Thyroid gland (tissue), 4 donors: ENCODE measurements around the gene SEC61B. TPM values are rescaled to one million over a fixed set of nuclear protein-coding genes. Genes with fewer than 3 reads are reported as not detected.
"Not testable (repeated sequence)": the region's sequence is repeated elsewhere in the genome, so short reads cannot be mapped to it uniquely, and the experiment has no call there.

ENCODE experiments used
- DNase-seq, 2 donors: peaks; one replicate each; pipeline ENCODE4 v3.0.0-alpha.2; 2019
- H3K27ac ChIP-seq, 3 donors: fragments of 200-600 bp; sonication (generic); 1 replicate in 2 of 3; 2 replicates in 1 of 3; pipeline ENCODE4 v1.5.1; 2016 to 2019; ENCODE audit warnings: mild to moderate bottlenecking in 1 of 3, moderate library complexity in 1 of 3
- H3K27me3 ChIP-seq: fragments of 200-600 bp; sonication (generic); one replicate; pipeline ENCODE4 v1.5.1; 2019
- H3K36me3 ChIP-seq, 2 donors: fragments of 200-600 bp; sonication (generic); one replicate each; pipeline ENCODE4 v1.5.1; 2016 to 2019
- H3K4me1 ChIP-seq, 2 donors: fragments of 200-600 bp; sonication (generic); one replicate each; pipeline ENCODE4 v1.5.1; 2017 to 2019
- H3K4me3 ChIP-seq, 3 donors: fragments of 200-600 bp; sonication (generic); replicated peaks in 1 of 3; 1 replicate in 2 of 3; 2 replicates in 1 of 3; pipeline ENCODE4 v1.5.1; 2016; ENCODE audit warnings: mild to moderate bottlenecking in 1 of 3
- H3K9me3 ChIP-seq: fragments of 200-600 bp; sonication (generic); one replicate; pipeline ENCODE4 v1.5.1; 2017
- CTCF ChIP-seq, 6 experiments: fragments of 200-600 bp in 3 of 6; fragments of 450-650 bp in 3 of 6; sonication (generic) in 3 of 6; IDR thresholded peaks; one replicate each; pipeline ENCODE4 v1.5.1; 2016 to 2019; ENCODE audit warnings: antibody characterized with exemption in 6 of 6, mild to moderate bottlenecking in 2 of 6, inconsistent platforms in 1 of 6, moderate library complexity in 1 of 6
- POLR2A ChIP-seq, 2 donors: fragments of 450-650 bp; IDR thresholded peaks; one replicate each; pipeline ENCODE4 v1.6.1; 2017; ENCODE audit warnings: antibody characterized with exemption in 2 of 2, mild to moderate bottlenecking in 2 of 2, moderate library complexity in 1 of 2
- WGBS, 2 donors: methylation state at CpG; one replicate each; pipeline ENCODE4 v1.1.5; 2017; 5-methylcytosine and 5-hydroxymethylcytosine counted together
- intact Hi-C: fragments of 100-400 bp; cut with DNase I; formaldehyde crosslinking; loops from one replicate; pipeline ENCODE4 v1.15.1; 2023
- total RNA-seq, 4 donors: library from RNA; depleted of rRNA; stranded (reverse); fragments of >200 nt; gene quantifications; one replicate each; pipeline ENCODE4 v1.2.3, GENCODE V29; 2016

SEC61B gene
- total RNA-seq, 4 donors from 2014 or later, result 88.3 to 203 (median 130) TPM

GRCh38 chr9:99235926-99236634 is 14.0 kb downstream of the SEC61B start:
- no peaks in the 10 kb centered on the region for H3K9me3 ChIP-seq
- intact Hi-C loops, result no loop called here
- peaks cover 9 to 18% of the 10 kb centered on the region in 2 donors for H3K36me3 ChIP-seq
- H3K4me1 ChIP-seq, result no peaks in the 10 kb centered on the region
- 87 to 95% methylated on average over 7 of the region's 7 CpGs for WGBS, 2 donors
- H3K27me3 ChIP-seq, result no peaks in the 10 kb centered on the region
- TF ChIP-seq CTCF (IDR thresholded peaks at IDR 0.05), result no peak
- TF ChIP-seq POLR2A (IDR thresholded peaks at IDR 0.05), result no peak
- no peak overlapping the region for H3K4me3 ChIP-seq
- no peak for DNase-seq
- H3K27ac ChIP-seq, result no peak overlapping the region

- Histone ChIP-seq H3K9me3 (no peaks in the 10 kb centered on the region), H3K4me1 (no peaks in the 10 kb centered on the region), H3K27me3 (no peaks in the 10 kb centered on the region), H3K36me3 (peaks cover 6 to 8% of the 10 kb centered on the region in 2 donors), H3K27ac (no peak overlapping the region), H3K4me3 (no peak overlapping the region)
- DNase-seq, result no peak
- no peak for TF ChIP-seq CTCF (IDR thresholded peaks at IDR 0.05)
- intact Hi-C loops, result no loop called here
Observed at GRCh38 chr9:99237356-99237755, 15.3 kb downstream of the SEC61B start.

- H3K27ac ChIP-seq, H3K36me3 ChIP-seq, H3K4me3 ChIP-seq, DNase-seq, intact Hi-C loops, H3K27me3 ChIP-seq, H3K4me1 ChIP-seq, H3K9me3 ChIP-seq: not testable (repeated sequence)
- WGBS, 2 donors, result 95 to 96% methylated on average over 4 of the region's 4 CpGs
Observed at GRCh38 chr9:99237849-99238248, 15.8 kb downstream of the SEC61B start.

GRCh38 chr9:99238331-99238730 is 16.2 kb downstream of the SEC61B start:
- DNase-seq, result no peak
- no peaks in the 10 kb centered on the region for H3K4me1 ChIP-seq
- intact Hi-C loops, result no loop called here
- no peaks in the 10 kb centered on the region for H3K27me3 ChIP-seq
- H3K27ac ChIP-seq, result no peak overlapping the region
- no peak overlapping the region for H3K4me3 ChIP-seq
- peaks cover 3 to 6% of the 10 kb centered on the region in 2 donors for H3K36me3 ChIP-seq
- H3K9me3 ChIP-seq, result no peaks in the 10 kb centered on the region
- TF ChIP-seq POLR2A (IDR thresholded peaks at IDR 0.05) (no peak), CTCF (IDR thresholded peaks at IDR 0.05) (no peak)

- 65 to 69% methylated on average over 6 of the region's 6 CpGs for WGBS, 2 donors
- Histone ChIP-seq H3K9me3 (no peaks in the 10 kb centered on the region), H3K4me3 (no peak overlapping the region), H3K27me3 (no peaks in the 10 kb centered on the region), H3K36me3 (peaks cover 3 to 6% of the 10 kb centered on the region in 2 donors), H3K27ac (no peak overlapping the region), H3K4me1 (no peaks in the 10 kb centered on the region)
- TF ChIP-seq CTCF (IDR thresholded peaks at IDR 0.05), result no peak
- TF ChIP-seq POLR2A (IDR thresholded peaks at IDR 0.05), result no peak
- intact Hi-C loops, result no loop called here
- no peak for DNase-seq
Observed at GRCh38 chr9:99239341-99240060, 17.4 kb downstream of the SEC61B start.
